Sigmoid colon (tissue), 4 donors: ENCODE data around the gene POLG.

Experiments used
- EP300 ChIP-seq, 4 donors: sonication (generic); formaldehyde crosslinking; IDR thresholded peaks; one replicate each; pipeline ENCODE4 v1.6.1; 2017; ENCODE audit warnings: antibody characterized with exemption in 4 of 4
- POLR2A ChIP-seq, 2 donors: fragments of 450-650 bp; IDR thresholded peaks; one replicate each; pipeline ENCODE4 v1.6.1; 2016; ENCODE audit warnings: antibody characterized with exemption in 2 of 2, mild to moderate bottlenecking in 2 of 2, moderate library complexity in 2 of 2
- POLR2AphosphoS5 ChIP-seq, 4 donors: sonication (generic); formaldehyde crosslinking; IDR thresholded peaks; one replicate each; pipeline ENCODE4 v1.6.1; 2017; ENCODE audit warnings: antibody characterized with exemption in 4 of 4
- TF ChIP-seq, protein P1 (sequence below), 4 experiments: fragments of 450-650 bp in 3 of 4; fragments of 200-600 bp in 1 of 4; IDR thresholded peaks; one replicate each; pipeline ENCODE4 v1.5.1; 2016 to 2019; ENCODE audit warnings: antibody characterized with exemption in 4 of 4, mild to moderate bottlenecking in 3 of 4, moderate library complexity in 2 of 4

DNA sequence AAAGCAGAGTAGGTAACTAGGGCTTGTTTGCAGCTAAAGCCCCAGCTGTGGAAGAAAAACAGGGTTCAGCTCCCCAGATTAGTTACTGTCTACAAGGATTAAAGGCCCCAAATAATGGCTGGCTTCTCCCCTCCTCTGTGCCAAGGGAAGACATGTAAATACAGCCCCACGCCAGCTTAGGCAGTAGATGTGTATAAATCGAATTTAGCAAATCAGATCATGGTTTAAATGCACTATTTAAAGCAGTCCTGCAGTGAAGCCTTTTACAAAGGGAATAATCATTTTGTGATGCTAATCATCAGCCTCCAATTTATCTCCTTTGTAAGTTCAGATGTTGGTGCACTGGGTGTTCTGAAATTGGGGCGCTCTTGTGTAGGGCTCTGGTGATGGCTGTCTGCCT lies 46.7 kb upstream of the POLG start:
- no peak for TF ChIP-seq POLR2A (IDR thresholded peaks at IDR 0.05)
- TF ChIP-seq, protein P1, sequence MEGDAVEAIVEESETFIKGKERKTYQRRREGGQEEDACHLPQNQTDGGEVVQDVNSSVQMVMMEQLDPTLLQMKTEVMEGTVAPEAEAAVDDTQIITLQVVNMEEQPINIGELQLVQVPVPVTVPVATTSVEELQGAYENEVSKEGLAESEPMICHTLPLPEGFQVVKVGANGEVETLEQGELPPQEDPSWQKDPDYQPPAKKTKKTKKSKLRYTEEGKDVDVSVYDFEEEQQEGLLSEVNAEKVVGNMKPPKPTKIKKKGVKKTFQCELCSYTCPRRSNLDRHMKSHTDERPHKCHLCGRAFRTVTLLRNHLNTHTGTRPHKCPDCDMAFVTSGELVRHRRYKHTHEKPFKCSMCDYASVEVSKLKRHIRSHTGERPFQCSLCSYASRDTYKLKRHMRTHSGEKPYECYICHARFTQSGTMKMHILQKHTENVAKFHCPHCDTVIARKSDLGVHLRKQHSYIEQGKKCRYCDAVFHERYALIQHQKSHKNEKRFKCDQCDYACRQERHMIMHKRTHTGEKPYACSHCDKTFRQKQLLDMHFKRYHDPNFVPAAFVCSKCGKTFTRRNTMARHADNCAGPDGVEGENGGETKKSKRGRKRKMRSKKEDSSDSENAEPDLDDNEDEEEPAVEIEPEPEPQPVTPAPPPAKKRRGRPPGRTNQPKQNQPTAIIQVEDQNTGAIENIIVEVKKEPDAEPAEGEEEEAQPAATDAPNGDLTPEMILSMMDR (IDR thresholded peaks at IDR 0.05) = no peak
- TF ChIP-seq EP300 (IDR thresholded peaks at IDR 0.05) = no peak
- no peak for TF ChIP-seq POLR2AphosphoS5 (IDR thresholded peaks at IDR 0.05)
